Measurements from ENCODE around the gene ANGPT4.

Gene ANGPT4

DNA sequence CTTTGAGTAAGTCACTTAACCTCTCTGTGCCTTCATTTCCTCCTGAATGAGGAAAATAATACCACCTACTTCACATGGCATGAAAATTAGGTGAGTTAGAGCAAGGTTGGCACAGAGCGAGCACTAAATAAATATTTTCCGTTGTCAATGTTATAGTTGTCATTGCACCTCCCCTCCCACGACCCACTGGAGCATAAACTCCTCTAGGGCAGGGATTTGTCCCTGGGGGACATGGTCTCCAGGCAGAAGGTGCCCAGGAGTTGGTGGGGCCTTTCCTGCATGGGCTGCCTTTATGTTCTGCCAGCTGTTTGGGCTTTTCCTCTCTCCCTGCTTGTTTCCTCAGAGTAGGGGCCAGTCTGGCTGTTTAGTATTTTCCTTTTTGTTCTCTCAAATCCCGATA, 1.3 kb upstream of the ANGPT4 start:
- H3K4me2 ChIP-seq (ENCODE audit: low read length) = no peak overlapping the region
- no peak overlapping the region for H3K4me3 ChIP-seq (ENCODE audit: low read length)
- H3K9ac ChIP-seq (ENCODE audit: low read length) = no peak overlapping the region
- H2AFZ ChIP-seq (ENCODE audit: low read depth, low read length) = no peak overlapping the region
- H3K9me3 ChIP-seq (ENCODE audit: insufficient read depth, low read length) = no peaks in the 10 kb centered on the region
- no peaks in the 10 kb centered on the region for H3K4me1 ChIP-seq (ENCODE audit: low read length)
- H3K27ac ChIP-seq (ENCODE audit: low read length) = no peak overlapping the region
- no peaks in the 10 kb centered on the region for H3K36me3 ChIP-seq (replicated peaks; ENCODE audit: low read depth, low read length)
- H3K79me2 ChIP-seq (ENCODE audit: low read length) = no peaks in the 10 kb centered on the region
- no peaks in the 10 kb centered on the region for H3K27me3 ChIP-seq (ENCODE audit: low read depth, low read length)
- no peaks in the 10 kb centered on the region for H4K20me1 ChIP-seq (ENCODE audit: insufficient read depth, low read length)
- TF ChIP-seq EZH2phosphoT487 (IDR thresholded peaks at IDR 0.05; ENCODE audit: low read depth) = no peak
- TF ChIP-seq, protein P1, sequence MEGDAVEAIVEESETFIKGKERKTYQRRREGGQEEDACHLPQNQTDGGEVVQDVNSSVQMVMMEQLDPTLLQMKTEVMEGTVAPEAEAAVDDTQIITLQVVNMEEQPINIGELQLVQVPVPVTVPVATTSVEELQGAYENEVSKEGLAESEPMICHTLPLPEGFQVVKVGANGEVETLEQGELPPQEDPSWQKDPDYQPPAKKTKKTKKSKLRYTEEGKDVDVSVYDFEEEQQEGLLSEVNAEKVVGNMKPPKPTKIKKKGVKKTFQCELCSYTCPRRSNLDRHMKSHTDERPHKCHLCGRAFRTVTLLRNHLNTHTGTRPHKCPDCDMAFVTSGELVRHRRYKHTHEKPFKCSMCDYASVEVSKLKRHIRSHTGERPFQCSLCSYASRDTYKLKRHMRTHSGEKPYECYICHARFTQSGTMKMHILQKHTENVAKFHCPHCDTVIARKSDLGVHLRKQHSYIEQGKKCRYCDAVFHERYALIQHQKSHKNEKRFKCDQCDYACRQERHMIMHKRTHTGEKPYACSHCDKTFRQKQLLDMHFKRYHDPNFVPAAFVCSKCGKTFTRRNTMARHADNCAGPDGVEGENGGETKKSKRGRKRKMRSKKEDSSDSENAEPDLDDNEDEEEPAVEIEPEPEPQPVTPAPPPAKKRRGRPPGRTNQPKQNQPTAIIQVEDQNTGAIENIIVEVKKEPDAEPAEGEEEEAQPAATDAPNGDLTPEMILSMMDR (IDR thresholded peaks at IDR 0.05; ENCODE audit: low read depth, low read length) = no peak

DNA sequence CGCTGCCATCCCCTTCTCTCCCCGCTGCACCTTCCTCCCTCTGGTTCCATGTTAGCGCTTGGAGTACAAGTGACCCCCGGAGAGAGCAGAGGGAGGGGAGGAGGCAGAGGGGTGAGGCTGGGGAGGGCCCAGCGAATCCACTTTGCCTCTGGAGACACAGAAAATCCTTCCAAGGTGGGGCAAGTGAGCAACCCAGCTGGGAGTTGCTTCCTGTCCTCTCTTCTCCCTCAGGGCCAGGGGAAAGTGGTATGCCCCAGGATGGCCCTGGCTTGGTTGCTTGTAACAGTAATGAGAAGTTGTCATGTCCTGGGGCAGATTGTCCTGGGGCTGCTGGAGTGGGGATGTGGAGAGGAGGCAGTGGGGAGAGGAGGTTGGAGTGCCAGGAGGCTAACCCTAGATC, 691 bp upstream of the ANGPT4 start:
- TF ChIP-seq EZH2phosphoT487 (IDR thresholded peaks at IDR 0.05; ENCODE audit: low read depth) = no peak
- TF ChIP-seq, protein P1 (IDR thresholded peaks at IDR 0.05; ENCODE audit: low read depth, low read length) = no peak
- Histone ChIP-seq H3K79me2 (ENCODE audit: low read length) (no peaks in the 10 kb centered on the region), H3K27me3 (ENCODE audit: low read depth, low read length) (no peaks in the 10 kb centered on the region), H2AFZ (ENCODE audit: low read depth, low read length) (no peak overlapping the region), H3K27ac (ENCODE audit: low read length) (no peak overlapping the region), H4K20me1 (ENCODE audit: insufficient read depth, low read length) (no peaks in the 10 kb centered on the region), H3K4me1 (ENCODE audit: low read length) (no peaks in the 10 kb centered on the region), H3K4me3 (ENCODE audit: low read length) (no peak overlapping the region), H3K4me2 (ENCODE audit: low read length) (no peak overlapping the region), H3K9ac (ENCODE audit: low read length) (no peak overlapping the region), H3K36me3 (replicated peaks; ENCODE audit: low read depth, low read length) (no peaks in the 10 kb centered on the region), H3K9me3 (ENCODE audit: insufficient read depth, low read length) (no peaks in the 10 kb centered on the region)

DNA sequence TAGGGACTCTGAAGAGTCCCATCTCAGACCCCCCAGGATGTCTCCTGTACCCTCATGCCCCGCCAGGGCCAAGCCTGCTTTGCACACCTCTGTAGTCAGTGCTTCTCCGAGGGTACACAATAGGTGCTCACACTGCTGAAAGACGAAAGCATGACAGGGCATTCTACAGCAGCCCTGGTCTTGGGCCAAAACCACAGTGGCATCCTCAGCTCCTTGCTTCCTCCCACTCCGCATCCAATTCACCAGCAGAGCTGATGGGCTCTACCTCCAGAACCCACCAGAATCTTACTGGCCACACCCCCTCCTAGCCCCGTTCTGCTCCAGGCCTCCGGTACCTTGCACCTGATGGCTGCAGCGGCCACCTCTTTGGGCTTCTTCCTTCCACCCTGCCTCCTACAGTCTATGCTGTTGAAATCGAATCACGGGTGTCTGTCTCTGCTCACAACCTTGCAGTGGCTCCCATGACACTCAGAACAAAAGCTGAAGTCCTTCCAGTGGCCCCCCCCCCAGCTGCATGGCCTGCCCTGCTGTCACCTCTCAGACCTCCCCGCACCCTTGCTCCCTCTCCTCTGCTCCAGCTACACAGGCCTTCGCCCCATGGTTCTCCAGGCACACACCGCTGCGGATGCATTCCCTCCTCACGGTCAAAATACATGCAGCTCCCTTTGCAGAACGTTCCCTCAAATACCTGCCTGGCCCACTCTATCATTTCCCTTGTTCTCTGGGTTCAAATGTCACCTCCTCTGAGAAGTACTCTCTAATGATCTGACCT, 1.2 kb downstream of the ANGPT4 start:
- no peaks in the 10 kb centered on the region for H3K27me3 ChIP-seq (ENCODE audit: low read depth, low read length)
- H2AFZ ChIP-seq (ENCODE audit: low read depth, low read length) = no peak overlapping the region
- no peaks in the 10 kb centered on the region for H4K20me1 ChIP-seq (ENCODE audit: insufficient read depth, low read length)
- H3K9me3 ChIP-seq (ENCODE audit: insufficient read depth, low read length) = no peaks in the 10 kb centered on the region
- no peak overlapping the region for H3K9ac ChIP-seq (ENCODE audit: low read length)
- no peak overlapping the region for H3K4me2 ChIP-seq (ENCODE audit: low read length)
- H3K27ac ChIP-seq (ENCODE audit: low read length) = no peak overlapping the region
- H3K36me3 ChIP-seq (replicated peaks; ENCODE audit: low read depth, low read length) = no peaks in the 10 kb centered on the region
- TF ChIP-seq, protein P1 (IDR thresholded peaks at IDR 0.05; ENCODE audit: low read depth, low read length) = no peak
- no peak for TF ChIP-seq EZH2phosphoT487 (IDR thresholded peaks at IDR 0.05; ENCODE audit: low read depth)
- no peak overlapping the region for H3K4me3 ChIP-seq (ENCODE audit: low read length)
- no peaks in the 10 kb centered on the region for H3K79me2 ChIP-seq (ENCODE audit: low read length)
- no peaks in the 10 kb centered on the region for H3K4me1 ChIP-seq (ENCODE audit: low read length)

DNA sequence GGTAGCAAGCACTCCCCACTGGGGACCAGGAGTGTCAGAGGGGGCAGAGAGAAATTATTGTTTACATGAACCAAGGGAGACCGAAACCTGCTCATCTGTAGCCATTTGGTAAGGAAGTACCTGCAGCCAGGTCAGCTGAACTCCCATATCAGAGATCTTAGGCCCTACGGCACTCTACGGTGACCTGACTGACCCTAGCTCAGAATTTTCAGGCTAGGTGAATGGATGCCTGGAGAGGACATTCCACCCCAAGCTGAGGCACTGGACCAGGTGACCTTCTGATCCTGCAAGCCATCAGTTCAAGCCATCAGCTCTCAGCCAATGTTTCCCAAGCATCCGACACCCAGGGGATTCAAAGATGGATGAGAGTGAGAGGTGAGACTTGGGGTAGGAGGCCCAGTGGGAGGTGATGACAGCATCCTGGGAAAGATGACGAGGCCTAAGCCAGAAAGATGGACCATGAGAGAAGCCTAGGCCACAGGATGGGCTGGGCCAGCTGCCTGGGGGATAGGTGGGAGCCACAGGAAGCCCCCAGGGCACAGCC, 2.8 kb downstream of the ANGPT4 start:
- H4K20me1 ChIP-seq (ENCODE audit: insufficient read depth, low read length) = no peaks in the 10 kb centered on the region
- no peaks in the 10 kb centered on the region for H3K36me3 ChIP-seq (replicated peaks; ENCODE audit: low read depth, low read length)
- no peak overlapping the region for H2AFZ ChIP-seq (ENCODE audit: low read depth, low read length)
- no peaks in the 10 kb centered on the region for H3K79me2 ChIP-seq (ENCODE audit: low read length)
- H3K9ac ChIP-seq (ENCODE audit: low read length) = no peak overlapping the region
- no peaks in the 10 kb centered on the region for H3K4me1 ChIP-seq (ENCODE audit: low read length)
- H3K4me2 ChIP-seq (ENCODE audit: low read length) = no peak overlapping the region
- no peak overlapping the region for H3K27ac ChIP-seq (ENCODE audit: low read length)
- no peaks in the 10 kb centered on the region for H3K27me3 ChIP-seq (ENCODE audit: low read depth, low read length)
- H3K9me3 ChIP-seq (ENCODE audit: insufficient read depth, low read length) = no peaks in the 10 kb centered on the region
- TF ChIP-seq, protein P1 (IDR thresholded peaks at IDR 0.05; ENCODE audit: low read depth, low read length) = no peak
- no peak for TF ChIP-seq EZH2phosphoT487 (IDR thresholded peaks at IDR 0.05; ENCODE audit: low read depth)
- H3K4me3 ChIP-seq (ENCODE audit: low read length) = no peak overlapping the region
